OCI-LY3 (cell line): ENCODE results near the gene FRMD8.
"Not testable (repeated sequence)": the region's sequence is repeated elsewhere in the genome, so short reads cannot be mapped to it uniquely, and the experiment has no call there.

ENCODE experiments used
- EZH2phosphoT487 ChIP-seq: fragments of 200-600 bp; shearing (Covaris generic); IDR thresholded peaks from 2 replicates; pipeline ENCODE4 v1.6.1; 2018; ENCODE audit warnings: antibody characterized with exemption, mixed run types, low read depth
- TF ChIP-seq, protein P1 (sequence below): fragments of 200-600, 300-600 bp; sonication (generic); IDR thresholded peaks from 2 replicates; pipeline ENCODE4 v1.5.1; 2014; ENCODE audit warnings: antibody characterized with exemption, low read length, low read depth

DNA sequence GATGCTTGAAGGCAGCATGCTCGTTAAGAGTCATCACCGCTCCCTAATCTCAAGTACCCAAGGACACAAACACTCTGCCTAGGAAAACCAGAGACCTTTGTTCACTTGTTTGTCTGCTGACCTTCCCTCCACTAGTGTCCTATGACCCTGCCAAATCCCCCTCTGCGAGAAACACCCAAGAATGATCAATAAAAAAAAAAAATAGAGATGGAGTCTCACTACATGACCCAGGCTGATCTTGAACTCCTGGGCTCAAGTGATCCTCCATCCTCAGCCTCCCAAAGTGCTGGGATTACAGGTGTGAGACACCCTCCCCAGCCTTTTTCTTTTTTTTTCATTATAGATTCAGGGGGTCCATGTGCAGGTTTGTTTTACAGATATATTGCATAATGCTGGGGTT lies 65.8 kb downstream of the FRMD8 start:
- TF ChIP-seq, protein P1, sequence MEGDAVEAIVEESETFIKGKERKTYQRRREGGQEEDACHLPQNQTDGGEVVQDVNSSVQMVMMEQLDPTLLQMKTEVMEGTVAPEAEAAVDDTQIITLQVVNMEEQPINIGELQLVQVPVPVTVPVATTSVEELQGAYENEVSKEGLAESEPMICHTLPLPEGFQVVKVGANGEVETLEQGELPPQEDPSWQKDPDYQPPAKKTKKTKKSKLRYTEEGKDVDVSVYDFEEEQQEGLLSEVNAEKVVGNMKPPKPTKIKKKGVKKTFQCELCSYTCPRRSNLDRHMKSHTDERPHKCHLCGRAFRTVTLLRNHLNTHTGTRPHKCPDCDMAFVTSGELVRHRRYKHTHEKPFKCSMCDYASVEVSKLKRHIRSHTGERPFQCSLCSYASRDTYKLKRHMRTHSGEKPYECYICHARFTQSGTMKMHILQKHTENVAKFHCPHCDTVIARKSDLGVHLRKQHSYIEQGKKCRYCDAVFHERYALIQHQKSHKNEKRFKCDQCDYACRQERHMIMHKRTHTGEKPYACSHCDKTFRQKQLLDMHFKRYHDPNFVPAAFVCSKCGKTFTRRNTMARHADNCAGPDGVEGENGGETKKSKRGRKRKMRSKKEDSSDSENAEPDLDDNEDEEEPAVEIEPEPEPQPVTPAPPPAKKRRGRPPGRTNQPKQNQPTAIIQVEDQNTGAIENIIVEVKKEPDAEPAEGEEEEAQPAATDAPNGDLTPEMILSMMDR: not testable (repeated sequence)
- not testable (repeated sequence) for TF ChIP-seq EZH2phosphoT487
